Measurements from ENCODE around the gene DNAJC17. TPM values are rescaled to one million over a fixed set of nuclear protein-coding genes. Genes with fewer than 3 reads are reported as not detected.
A peak's percentile ranks its signal among the peaks of the same experiment; 100 is the strongest.

Gene DNAJC17
- total and polyA plus RNA-seq, 3 experiments from 2014 or later: 35.3 to 47.0 (median 46.5) TPM

- Histone ChIP-seq H3K4me1 (ENCODE audit: insufficient read depth, low read length) (peaks cover 36% of the 10 kb centered on the region), H3K27me3 (ENCODE audit: insufficient read depth, low read length, poor library complexity, severe bottlenecking) (no peaks in the 10 kb centered on the region), H3K9me3 (ENCODE audit: low read length) (no peaks in the 10 kb centered on the region), H3K4me3 (ENCODE audit: low read length) (no peak overlapping the region), H3K36me3 (ENCODE audit: insufficient read depth, low read length) (no peaks in the 10 kb centered on the region), H3K27ac (ENCODE audit: low read depth, low read length) (no peak overlapping the region)
- H3K4me1 Mint-ChIP-seq: peaks cover 32 to 55% (median 38%) of the 10 kb centered on the region in 3 donors
- no peaks in the 10 kb centered on the region for H3K9me3 Mint-ChIP-seq
- no peak for DNase-seq
- ChIA-PET CTCF (interaction anchor here (1.1 to 9.7 kb wide), 3 partner anchors 9 to 17 kb away, joined by 3 to 45 read pairs (median 6); no protein-coding TSS in a partner anchor), POLR2A (interaction anchor here (1.9 kb wide), 1 partner anchor 73 kb away, joined by 4 read pairs; the partner anchor contains the start of gene RAD51)
- no peaks in the 10 kb centered on the region for H3K27me3 Mint-ChIP-seq
- H3K4me3 Mint-ChIP-seq: peak overlapping the region in 3 of 7 donors; percentile 57 to 69 (median 66)
- H3K27ac Mint-ChIP-seq: peak overlapping the region in 7 of 8 donors; percentile 34 to 96 (median 85)
- peaks cover 0 to 38% (median 2%) of the 10 kb centered on the region in 3 donors for H3K36me3 Mint-ChIP-seq
Observed at GRCh38 chr15:40767838-40768500, 39.3 kb downstream of the DNAJC17 start.

GRCh38 chr15:40766906-40767837 lies 40.1 kb downstream of the DNAJC17 start:
- Mint-ChIP-seq H3K9me3 (no peaks in the 10 kb centered on the region), H3K4me3 (no peak overlapping the region), H3K4me1 (peaks cover 32 to 57% (median 39%) of the 10 kb centered on the region in 3 donors), H3K27me3 (no peaks in the 10 kb centered on the region), H3K36me3 (peaks cover 0 to 33% (median 2%) of the 10 kb centered on the region in 3 donors), H3K27ac (peak overlapping the region in 2 of 8 donors; percentile 60 to 64)
- CTCF ChIA-PET: interaction anchor here (1.1 to 9.7 kb wide), 3 partner anchors 9 to 16 kb away, joined by 3 to 45 read pairs (median 6); no protein-coding TSS in a partner anchor
- POLR2A ChIA-PET: no interaction called here
- Histone ChIP-seq H3K27ac (ENCODE audit: low read depth, low read length) (no peak overlapping the region), H3K36me3 (ENCODE audit: insufficient read depth, low read length) (no peaks in the 10 kb centered on the region), H3K4me3 (ENCODE audit: low read length) (no peak overlapping the region), H3K4me1 (ENCODE audit: insufficient read depth, low read length) (peaks cover 42% of the 10 kb centered on the region), H3K9me3 (ENCODE audit: low read length) (no peaks in the 10 kb centered on the region), H3K27me3 (ENCODE audit: insufficient read depth, low read length, poor library complexity, severe bottlenecking) (no peaks in the 10 kb centered on the region)
- DNase-seq: no peak

GRCh38 chr15:40766194-40766815 lies 41.0 kb downstream of the DNAJC17 start:
- peak overlapping the region in 1 of 7 donors; percentile 15 for H3K4me3 Mint-ChIP-seq
- peak overlapping the region; percentile 59 to 97 (median 93) for H3K27ac Mint-ChIP-seq
- no peaks in the 10 kb centered on the region for H3K36me3 ChIP-seq (ENCODE audit: insufficient read depth, low read length)

GRCh38 chr15:40764629-40765103 lies 42.6 kb downstream of the DNAJC17 start:
- Histone ChIP-seq H3K9me3 (ENCODE audit: low read length) (no peaks in the 10 kb centered on the region), H3K4me1 (ENCODE audit: insufficient read depth, low read length) (peaks cover 38% of the 10 kb centered on the region), H3K36me3 (ENCODE audit: insufficient read depth, low read length) (no peaks in the 10 kb centered on the region), H3K4me3 (ENCODE audit: low read length) (peak overlapping the region; percentile 74), H3K27ac (ENCODE audit: low read depth, low read length) (peak overlapping the region; percentile 66), H3K27me3 (ENCODE audit: insufficient read depth, low read length, poor library complexity, severe bottlenecking) (no peaks in the 10 kb centered on the region)
- CTCF ChIA-PET: interaction anchor here (0.9 to 9.7 kb wide), 7 partner anchors 8 to 23 kb away, joined by 3 to 45 read pairs (median 5); no protein-coding TSS in a partner anchor
- no peak for DNase-seq
- Mint-ChIP-seq H3K9me3 (no peaks in the 10 kb centered on the region), H3K36me3 (peaks cover 0 to 26% (median 0%) of the 10 kb centered on the region in 3 donors), H3K27me3 (no peaks in the 10 kb centered on the region), H3K27ac (peak overlapping the region; percentile 80 to 98 (median 96)), H3K4me3 (peak overlapping the region; percentile 86 to 95 (median 90)), H3K4me1 (peaks cover 26 to 50% (median 33%) of the 10 kb centered on the region in 3 donors)
- POLR2A ChIA-PET: interaction anchor here (1.0 to 1.4 kb wide), 2 partner anchors 14 to 21 kb away, joined by 3 to 4 read pairs; no protein-coding TSS in a partner anchor

More at GRCh38 chr15:40766194-40766815, 41.0 kb downstream of the DNAJC17 start:
- Mint-ChIP-seq H3K9me3 (no peaks in the 10 kb centered on the region), H3K27me3 (no peaks in the 10 kb centered on the region), H3K36me3 (peaks cover 0 to 31% (median 2%) of the 10 kb centered on the region in 3 donors), H3K4me1 (peaks cover 32 to 57% (median 39%) of the 10 kb centered on the region in 3 donors)
- H3K27me3 ChIP-seq (ENCODE audit: insufficient read depth, low read length, poor library complexity, severe bottlenecking): no peaks in the 10 kb centered on the region
- no peaks in the 10 kb centered on the region for H3K9me3 ChIP-seq (ENCODE audit: low read length)
- H3K4me3 ChIP-seq (ENCODE audit: low read length): no peak overlapping the region
- H3K27ac ChIP-seq (ENCODE audit: low read depth, low read length): no peak overlapping the region
- H3K4me1 ChIP-seq (ENCODE audit: insufficient read depth, low read length): peaks cover 42% of the 10 kb centered on the region
- POLR2A ChIA-PET: no interaction called here
- no peak for DNase-seq
- CTCF ChIA-PET: interaction anchor here (1.3 to 9.7 kb wide), 4 partner anchors 10 to 16 kb away, joined by 3 to 45 read pairs (median 4); no protein-coding TSS in a partner anchor

- Mint-ChIP-seq H3K4me1 (peaks cover 21 to 43% (median 28%) of the 10 kb centered on the region in 3 donors), H3K27me3 (no peaks in the 10 kb centered on the region), H3K9me3 (no peaks in the 10 kb centered on the region), H3K4me3 (peak within 1 kb of the TSS; percentile 86 to 95 (median 90)), H3K27ac (peak within 1 kb of the TSS; percentile 80 to 98 (median 96)), H3K36me3 (peaks cover 0 to 22% (median 0%) of the 10 kb centered on the region in 3 donors)
- Histone ChIP-seq H3K27ac (ENCODE audit: low read depth, low read length) (peak within 1 kb of the TSS; percentile 66), H3K4me1 (ENCODE audit: insufficient read depth, low read length) (peaks cover 31% of the 10 kb centered on the region), H3K27me3 (ENCODE audit: insufficient read depth, low read length, poor library complexity, severe bottlenecking) (no peaks in the 10 kb centered on the region), H3K9me3 (ENCODE audit: low read length) (no peaks in the 10 kb centered on the region), H3K4me3 (ENCODE audit: low read length) (peak within 1 kb of the TSS; percentile 74), H3K36me3 (ENCODE audit: insufficient read depth, low read length) (no peaks in the 10 kb centered on the region)
- ChIA-PET CTCF (interaction anchor here (0.8 to 9.7 kb wide), 7 partner anchors 10 to 28 kb away, joined by 3 to 45 read pairs (median 5); no protein-coding TSS in a partner anchor), POLR2A (interaction anchor here (0.8 to 2.0 kb wide), 4 partner anchors 20 to 69 kb away, joined by 3 to 9 read pairs (median 4); partner anchors contain the start of gene RAD51)
- DNase-seq: peak; percentile 61 to 80 (median 66)
Observed at GRCh38 chr15:40763801-40764628, 43.3 kb downstream of the DNAJC17 start, which contains the start of gene GCHFR. Gene GCHFR, plus strand, starts transcription at chr15:40764068. Its CDS starts 113 bp downstream, at chr15:40764181.

- peaks cover 0 to 16% (median 0%) of the 10 kb centered on the region in 3 donors for H3K36me3 Mint-ChIP-seq
Observed at GRCh38 chr15:40762919-40763800, 44.1 kb downstream of the DNAJC17 start.

More at GRCh38 chr15:40762919-40763800, 44.1 kb downstream of the DNAJC17 start:
- ChIA-PET POLR2A (interaction anchor here (0.8 to 2.0 kb wide), 4 partner anchors 19 to 68 kb away, joined by 3 to 9 read pairs (median 4); partner anchors contain the start of gene RAD51), CTCF (interaction anchor here (0.7 to 9.7 kb wide), 6 partner anchors 11 to 174 kb away, joined by 3 to 45 read pairs (median 4); no protein-coding TSS in a partner anchor)
- Histone ChIP-seq H3K4me3 (ENCODE audit: low read length) (peak overlapping the region; percentile 74), H3K36me3 (ENCODE audit: insufficient read depth, low read length) (no peaks in the 10 kb centered on the region), H3K27ac (ENCODE audit: low read depth, low read length) (peak overlapping the region; percentile 66), H3K27me3 (ENCODE audit: insufficient read depth, low read length, poor library complexity, severe bottlenecking) (no peaks in the 10 kb centered on the region), H3K9me3 (ENCODE audit: low read length) (no peaks in the 10 kb centered on the region), H3K4me1 (ENCODE audit: insufficient read depth, low read length) (peaks cover 27% of the 10 kb centered on the region)
- peak overlapping the region; percentile 86 to 95 (median 90) for H3K4me3 Mint-ChIP-seq
- H3K27me3 Mint-ChIP-seq: no peaks in the 10 kb centered on the region
- H3K27ac Mint-ChIP-seq: peak overlapping the region; percentile 80 to 98 (median 90)
- H3K4me1 Mint-ChIP-seq: peaks cover 15 to 35% (median 22%) of the 10 kb centered on the region in 3 donors
- DNase-seq: peak in 2 of 5 donors; percentile 42 to 63
- no peaks in the 10 kb centered on the region for H3K9me3 Mint-ChIP-seq

Measured in CD8-positive, alpha-beta memory T cell (primary cell).